ENCODE measurements around the gene NGEF. TPM values are rescaled to one million over a fixed set of nuclear protein-coding genes. Genes with fewer than 3 reads are reported as not detected.
"Not testable (repeated sequence)": the region's sequence is repeated elsewhere in the genome, so short reads cannot be mapped to it uniquely, and the experiment has no call there.

Gene NGEF
- polyA plus RNA-seq, 1 of the 3 experiments (the other 2 are of a cell fraction): 1.4 TPM

DNA sequence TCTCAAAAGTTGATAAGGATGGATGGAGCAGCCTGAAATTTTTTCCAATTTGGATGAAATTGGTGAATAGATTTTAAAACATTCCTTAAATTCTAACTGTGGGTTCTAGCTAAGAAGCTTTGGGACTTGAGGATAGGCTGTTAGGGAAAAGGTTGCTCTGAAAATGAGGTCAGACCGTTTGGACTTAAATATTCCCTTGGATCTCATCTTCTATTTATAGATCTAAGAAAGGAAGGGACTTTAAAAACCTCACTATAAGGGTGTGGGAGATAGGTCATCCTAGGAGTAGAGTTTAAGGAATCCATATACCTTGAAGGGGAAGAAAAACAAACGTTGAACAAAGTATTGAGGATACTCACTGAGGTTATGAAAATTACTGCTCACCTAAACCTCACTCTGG lies 160.4 kb downstream of the NGEF start:
- no peak overlapping the region for H3K4me3 ChIP-seq (ENCODE audit: low read depth in 2 of 2, low read length in 1 of 2)
- H3K27ac ChIP-seq (ENCODE audit: low read depth in 2 of 2, low read length in 1 of 2): no peak overlapping the region
- H3K9ac ChIP-seq: no peak overlapping the region
- H3F3A ChIP-seq (replicated peaks; ENCODE audit: insufficient read depth): peaks cover 9% of the 10 kb centered on the region
- no peaks in the 10 kb centered on the region for H3K79me2 ChIP-seq (ENCODE audit: insufficient read depth)
- H3K4me1 ChIP-seq (ENCODE audit: control insufficient read depth in 1 of 2, insufficient read depth in 2 of 2, low read depth in 1 of 2, low read length in 1 of 2): peaks cover 0 to 9% of the 10 kb centered on the region in 2 experiments; a peak in 1 of 4 replicates
- TF ChIP-seq, protein P1, sequence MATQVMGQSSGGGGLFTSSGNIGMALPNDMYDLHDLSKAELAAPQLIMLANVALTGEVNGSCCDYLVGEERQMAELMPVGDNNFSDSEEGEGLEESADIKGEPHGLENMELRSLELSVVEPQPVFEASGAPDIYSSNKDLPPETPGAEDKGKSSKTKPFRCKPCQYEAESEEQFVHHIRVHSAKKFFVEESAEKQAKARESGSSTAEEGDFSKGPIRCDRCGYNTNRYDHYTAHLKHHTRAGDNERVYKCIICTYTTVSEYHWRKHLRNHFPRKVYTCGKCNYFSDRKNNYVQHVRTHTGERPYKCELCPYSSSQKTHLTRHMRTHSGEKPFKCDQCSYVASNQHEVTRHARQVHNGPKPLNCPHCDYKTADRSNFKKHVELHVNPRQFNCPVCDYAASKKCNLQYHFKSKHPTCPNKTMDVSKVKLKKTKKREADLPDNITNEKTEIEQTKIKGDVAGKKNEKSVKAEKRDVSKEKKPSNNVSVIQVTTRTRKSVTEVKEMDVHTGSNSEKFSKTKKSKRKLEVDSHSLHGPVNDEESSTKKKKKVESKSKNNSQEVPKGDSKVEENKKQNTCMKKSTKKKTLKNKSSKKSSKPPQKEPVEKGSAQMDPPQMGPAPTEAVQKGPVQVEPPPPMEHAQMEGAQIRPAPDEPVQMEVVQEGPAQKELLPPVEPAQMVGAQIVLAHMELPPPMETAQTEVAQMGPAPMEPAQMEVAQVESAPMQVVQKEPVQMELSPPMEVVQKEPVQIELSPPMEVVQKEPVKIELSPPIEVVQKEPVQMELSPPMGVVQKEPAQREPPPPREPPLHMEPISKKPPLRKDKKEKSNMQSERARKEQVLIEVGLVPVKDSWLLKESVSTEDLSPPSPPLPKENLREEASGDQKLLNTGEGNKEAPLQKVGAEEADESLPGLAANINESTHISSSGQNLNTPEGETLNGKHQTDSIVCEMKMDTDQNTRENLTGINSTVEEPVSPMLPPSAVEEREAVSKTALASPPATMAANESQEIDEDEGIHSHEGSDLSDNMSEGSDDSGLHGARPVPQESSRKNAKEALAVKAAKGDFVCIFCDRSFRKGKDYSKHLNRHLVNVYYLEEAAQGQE (IDR thresholded peaks at IDR 0.05; ENCODE audit: low read depth, low read length): no peak
- no peak for DNase-seq
- H3K9me3 ChIP-seq: no peaks in the 10 kb centered on the region
- CTCF ChIA-PET: interaction anchor here (0.6 to 4.2 kb wide), 19 partner anchors 8 to 561 kb away, joined by 3 to 20 read pairs (median 3); partner anchors contain the start of gene ATG16L1
- H3K27me3 ChIP-seq (ENCODE audit: insufficient read depth): no peaks in the 10 kb centered on the region
- H3K9me2 ChIP-seq: no peaks in the 10 kb centered on the region
- no peak overlapping the region for H3K4me2 ChIP-seq
- no peaks in the 10 kb centered on the region for H4K20me1 ChIP-seq (ENCODE audit: insufficient read depth)
- WGBS (ENCODE audit: low lambda C conversion rate): 62% methylated on average over 2 of the region's 2 CpGs
- POLR2A ChIA-PET: no interaction called here
- H2AFZ ChIP-seq (ENCODE audit: low read depth): no peak overlapping the region
- H3K36me3 ChIP-seq (replicated peaks in 1 of 2; ENCODE audit: control insufficient read depth in 1 of 2, insufficient read depth in 2 of 2, low read length in 1 of 2): peaks cover 44 to 48% of the 10 kb centered on the region in 2 experiments

DNA sequence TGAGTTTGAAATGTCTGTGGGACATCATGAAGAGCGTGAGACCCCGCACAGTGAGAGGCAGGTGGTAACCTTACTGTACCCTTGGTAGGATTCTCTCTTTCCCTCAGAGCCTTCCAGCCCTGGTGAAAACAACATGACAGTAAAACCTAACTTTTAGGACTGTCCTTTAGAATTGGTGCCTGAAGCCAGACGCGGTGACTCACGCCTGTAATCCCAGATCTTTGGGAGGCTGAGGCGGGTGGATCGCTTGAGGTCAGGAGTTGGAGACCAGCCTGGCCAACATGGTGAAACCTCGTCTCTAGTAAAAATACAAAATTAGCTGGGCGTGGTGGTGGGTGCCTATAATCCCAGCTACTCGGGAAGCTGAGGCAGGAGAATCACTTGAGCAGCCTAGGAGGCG lies 161.0 kb downstream of the NGEF start:
- H3K9ac ChIP-seq; H3K4me3 ChIP-seq (ENCODE audit: low read depth in 2 of 2, low read length in 1 of 2); H3K9me2 ChIP-seq; H3K27ac ChIP-seq (ENCODE audit: low read depth in 2 of 2, low read length in 1 of 2); H2AFZ ChIP-seq (ENCODE audit: low read depth); H3K4me2 ChIP-seq; H3K79me2 ChIP-seq (ENCODE audit: insufficient read depth); DNase-seq; H4K20me1 ChIP-seq (ENCODE audit: insufficient read depth); H3K9me3 ChIP-seq; POLR2A ChIA-PET; H3F3A ChIP-seq (replicated peaks; ENCODE audit: insufficient read depth); H3K27me3 ChIP-seq (ENCODE audit: insufficient read depth); H3K4me1 ChIP-seq (ENCODE audit: control insufficient read depth in 1 of 2, insufficient read depth in 2 of 2, low read depth in 1 of 2, low read length in 1 of 2): not testable (repeated sequence)
- WGBS (ENCODE audit: low lambda C conversion rate): 89% methylated on average over 11 of the region's 11 CpGs
- peaks cover 44 to 50% of the 10 kb centered on the region in 2 experiments for H3K36me3 ChIP-seq (replicated peaks in 1 of 2; ENCODE audit: control insufficient read depth in 1 of 2, insufficient read depth in 2 of 2, low read length in 1 of 2)
- CTCF ChIA-PET: interaction anchor here (1.0 to 4.2 kb wide), 7 partner anchors 15 to 403 kb away, joined by 3 to 20 read pairs (median 5); partner anchors contain the start of gene ATG16L1

DNA sequence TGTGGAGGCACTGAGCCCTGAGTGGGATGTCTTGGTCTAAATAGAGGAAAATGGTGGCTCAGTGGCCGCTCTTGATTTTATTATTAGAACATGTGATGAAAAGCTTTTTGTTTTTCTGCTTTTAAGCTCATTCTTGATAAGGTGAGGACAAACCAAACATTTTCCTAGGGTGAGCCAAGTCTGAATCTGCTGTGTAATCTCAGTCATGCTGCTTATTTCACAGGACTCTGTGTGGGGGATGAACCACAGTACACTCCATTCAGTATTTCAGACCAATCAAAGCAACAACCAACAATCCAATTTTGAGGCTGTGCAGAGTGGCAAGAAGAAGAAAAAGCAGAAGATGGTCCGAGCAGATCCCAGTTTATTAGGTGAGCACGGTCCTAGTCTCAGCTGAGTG lies 163.0 kb downstream of the NGEF start:
- ChIA-PET POLR2A (no interaction called here), CTCF (no interaction called here)
- no peaks in the 10 kb centered on the region for H3K9me3 ChIP-seq
- no peak overlapping the region for H2AFZ ChIP-seq (ENCODE audit: low read depth)
- DNase-seq: no peak
- H4K20me1 ChIP-seq (ENCODE audit: insufficient read depth): no peaks in the 10 kb centered on the region
- H3K27me3 ChIP-seq (ENCODE audit: insufficient read depth): no peaks in the 10 kb centered on the region
- H3K79me2 ChIP-seq (ENCODE audit: insufficient read depth): no peaks in the 10 kb centered on the region
- H3K9me2 ChIP-seq: no peaks in the 10 kb centered on the region
- no peak overlapping the region for H3K27ac ChIP-seq (ENCODE audit: low read depth in 2 of 2, low read length in 1 of 2)
- TF ChIP-seq, protein P2, sequence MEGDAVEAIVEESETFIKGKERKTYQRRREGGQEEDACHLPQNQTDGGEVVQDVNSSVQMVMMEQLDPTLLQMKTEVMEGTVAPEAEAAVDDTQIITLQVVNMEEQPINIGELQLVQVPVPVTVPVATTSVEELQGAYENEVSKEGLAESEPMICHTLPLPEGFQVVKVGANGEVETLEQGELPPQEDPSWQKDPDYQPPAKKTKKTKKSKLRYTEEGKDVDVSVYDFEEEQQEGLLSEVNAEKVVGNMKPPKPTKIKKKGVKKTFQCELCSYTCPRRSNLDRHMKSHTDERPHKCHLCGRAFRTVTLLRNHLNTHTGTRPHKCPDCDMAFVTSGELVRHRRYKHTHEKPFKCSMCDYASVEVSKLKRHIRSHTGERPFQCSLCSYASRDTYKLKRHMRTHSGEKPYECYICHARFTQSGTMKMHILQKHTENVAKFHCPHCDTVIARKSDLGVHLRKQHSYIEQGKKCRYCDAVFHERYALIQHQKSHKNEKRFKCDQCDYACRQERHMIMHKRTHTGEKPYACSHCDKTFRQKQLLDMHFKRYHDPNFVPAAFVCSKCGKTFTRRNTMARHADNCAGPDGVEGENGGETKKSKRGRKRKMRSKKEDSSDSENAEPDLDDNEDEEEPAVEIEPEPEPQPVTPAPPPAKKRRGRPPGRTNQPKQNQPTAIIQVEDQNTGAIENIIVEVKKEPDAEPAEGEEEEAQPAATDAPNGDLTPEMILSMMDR (IDR thresholded peaks at IDR 0.05): no peak
- TF ChIP-seq, protein P3, sequence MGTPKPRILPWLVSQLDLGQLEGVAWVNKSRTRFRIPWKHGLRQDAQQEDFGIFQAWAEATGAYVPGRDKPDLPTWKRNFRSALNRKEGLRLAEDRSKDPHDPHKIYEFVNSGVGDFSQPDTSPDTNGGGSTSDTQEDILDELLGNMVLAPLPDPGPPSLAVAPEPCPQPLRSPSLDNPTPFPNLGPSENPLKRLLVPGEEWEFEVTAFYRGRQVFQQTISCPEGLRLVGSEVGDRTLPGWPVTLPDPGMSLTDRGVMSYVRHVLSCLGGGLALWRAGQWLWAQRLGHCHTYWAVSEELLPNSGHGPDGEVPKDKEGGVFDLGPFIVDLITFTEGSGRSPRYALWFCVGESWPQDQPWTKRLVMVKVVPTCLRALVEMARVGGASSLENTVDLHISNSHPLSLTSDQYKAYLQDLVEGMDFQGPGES (IDR thresholded peaks at IDR 0.05; ENCODE audit: low read depth, low read length): no peak
- TF ChIP-seq TAF1 (IDR thresholded peaks at IDR 0.05; ENCODE audit: borderline replicate concordance, low read depth, low read length): no peak
- no peak for TF ChIP-seq RAD21 (IDR thresholded peaks at IDR 0.05; ENCODE audit: low read length)
- TF ChIP-seq FOXM1 (IDR thresholded peaks at IDR 0.05; ENCODE audit: low read depth): no peak
- H3K4me3 ChIP-seq (ENCODE audit: low read depth in 2 of 2, low read length in 1 of 2): no peak overlapping the region
- H3K9ac ChIP-seq: no peak overlapping the region
- WGBS (ENCODE audit: low lambda C conversion rate): 94% methylated on average over 3 of the region's 3 CpGs
- no peak overlapping the region for H3K4me2 ChIP-seq
- H3K4me1 ChIP-seq (ENCODE audit: control insufficient read depth in 1 of 2, insufficient read depth in 2 of 2, low read depth in 1 of 2, low read length in 1 of 2): peaks cover 0 to 9% of the 10 kb centered on the region in 2 experiments; a peak in 1 of 4 replicates
- peaks cover 54 to 59% of the 10 kb centered on the region in 2 experiments for H3K36me3 ChIP-seq (replicated peaks in 1 of 2; ENCODE audit: control insufficient read depth in 1 of 2, insufficient read depth in 2 of 2, low read length in 1 of 2)
- peaks cover 9% of the 10 kb centered on the region for H3F3A ChIP-seq (replicated peaks; ENCODE audit: insufficient read depth)
